CD4-positive, alpha-beta memory T cell (primary cell): Measurements from ENCODE around the gene BNIP2. TPM values are rescaled to one million over a fixed set of nuclear protein-coding genes. Genes with fewer than 3 reads are reported as not detected.

ENCODE experiments used
- CTCF ChIA-PET: fragments of 350-600 bp; sonication (Branson Sonifier 250); formaldehyde crosslinking; loops from one replicate; lab custom pipeline; 2021; ENCODE audit warnings: inconsistent platforms; ENCODE audit not compliant: partially characterized antibody; lab: Charles Lee
- POLR2A ChIA-PET: fragments of 350-600 bp; sonication (Branson Sonifier 250); formaldehyde crosslinking; loops from one replicate; lab custom pipeline; 2021; ENCODE audit not compliant: partially characterized antibody; lab: Charles Lee
- DNase-seq, 5 donors: peaks; one replicate each; pipeline versions ENCODE4 v3.0.0 to v3.0.0-alpha.2; 2020 to 2022; ENCODE audit warnings: mixed read lengths in 1 of 5
- H3K27ac ChIP-seq: one replicate; pipeline ENCODE4 v1.7.0; 2013; ENCODE audit warnings: low read depth, low read length
- H3K27me3 ChIP-seq: 2 replicates; pipeline ENCODE4 v1.7.0; 2013; ENCODE audit warnings: mild to moderate bottlenecking, low read length, moderate library complexity; ENCODE audit not compliant: insufficient read depth
- H3K36me3 ChIP-seq: 2 replicates; pipeline ENCODE4 v1.7.0; 2013; ENCODE audit warnings: mild to moderate bottlenecking, low read length, moderate library complexity; ENCODE audit not compliant: insufficient read depth
- H3K4me1 ChIP-seq: 2 replicates; pipeline ENCODE4 v1.7.0; 2013; ENCODE audit warnings: mild to moderate bottlenecking, low read length, moderate library complexity; ENCODE audit not compliant: insufficient read depth
- H3K4me3 ChIP-seq, 2 donors: one replicate each; pipeline ENCODE4 v1.7.0; 2013; ENCODE audit warnings: low read length in 2 of 2, mild to moderate bottlenecking in 1 of 2
- H3K9me3 ChIP-seq, 2 donors: one replicate each; pipeline ENCODE4 v1.7.0; 2013; ENCODE audit warnings: low read length in 2 of 2, control low read depth in 1 of 2; ENCODE audit not compliant: control insufficient read depth in 1 of 2
- H3K27ac Mint-ChIP-seq, 7 donors: one replicate each; pipeline ENCODE4 v1.8.0; 2020 to 2021; ENCODE audit warnings: mixed read lengths in 7 of 7, mild to moderate bottlenecking in 6 of 7, inconsistent platforms in 3 of 7, moderate library complexity in 3 of 7
- H3K27me3 Mint-ChIP-seq, 2 donors: one replicate each; pipeline ENCODE4 v1.8.0; 2020 to 2021; ENCODE audit warnings: mixed read lengths in 2 of 2
- H3K36me3 Mint-ChIP-seq, 2 donors: one replicate each; pipeline ENCODE4 v1.8.0; 2020 to 2021; ENCODE audit warnings: mixed read lengths in 2 of 2, inconsistent platforms in 1 of 2, mild to moderate bottlenecking in 1 of 2
- H3K4me1 Mint-ChIP-seq, 4 donors: one replicate each; pipeline ENCODE4 v1.8.0; 2020 to 2021; ENCODE audit warnings: mixed read lengths in 4 of 4, mild to moderate bottlenecking in 1 of 4
- H3K4me3 Mint-ChIP-seq, 8 donors: one replicate each; pipeline ENCODE4 v1.8.0; 2020 to 2021; ENCODE audit warnings: mixed read lengths in 8 of 8, mild to moderate bottlenecking in 7 of 8, moderate library complexity in 6 of 8, inconsistent platforms in 3 of 8
- H3K9me3 Mint-ChIP-seq, 8 donors: one replicate each; pipeline ENCODE4 v1.8.0; 2020 to 2021; ENCODE audit warnings: mixed read lengths in 8 of 8, mild to moderate bottlenecking in 5 of 8, inconsistent platforms in 3 of 8, moderate library complexity in 1 of 8
- intact Hi-C: fragments of 100-400 bp; cut with micrococcal nuclease; formaldehyde crosslinking; loops from one replicate; pipeline ENCODE4 v1.15.1; 2023
- polyA plus RNA-seq, 2 donors: library from polyadenylated mRNA; unstranded; fragments of 300-500 nt; fragmentation: Illumina TruSeq; gene quantifications; one replicate each; pipeline ENCODE4 v1.2.3, GENCODE V29; 2021
- total RNA-seq, 2 experiments: library from RNA; stranded (reverse); gene quantifications; one replicate each; pipeline ENCODE4 v1.2.3, GENCODE V29; 2021

The BNIP2 gene
- total and polyA plus RNA-seq, 4 experiments from 2014 or later: 86.9 to 138 (median 96.6) TPM

- DNase-seq: peak; percentile 46 to 69 (median 55)
- Histone ChIP-seq H3K27me3 (no peaks in the 10 kb centered on the region), H3K4me1 (peaks cover 52% of the 10 kb centered on the region), H3K27ac (peak overlapping the region; percentile 100), H3K4me3 (peak overlapping the region; percentile 61 to 100), H3K36me3 (peaks cover 7% of the 10 kb centered on the region), H3K9me3 (no peaks in the 10 kb centered on the region)
- Mint-ChIP-seq H3K9me3 (no peaks in the 10 kb centered on the region), H3K36me3 (peaks cover 13 to 28% of the 10 kb centered on the region in 2 donors), H3K27me3 (no peaks in the 10 kb centered on the region), H3K4me1 (peaks cover 32 to 64% (median 43%) of the 10 kb centered on the region in 4 donors), H3K27ac (peak overlapping the region; percentile 89 to 99 (median 99)), H3K4me3 (peak overlapping the region; percentile 88 to 99 (median 94))
- intact Hi-C loops: loop anchor here (2.0 to 10.0 kb wide), 6 partner anchors 64 to 940 kb away; partner anchors contain the start of genes ADAM10, ICE2 and RNF111
- POLR2A ChIA-PET: interaction anchor here (0.6 to 4.9 kb wide), 9 partner anchors 8 to 918 kb away, joined by 3 to 62 read pairs (median 4); partner anchors contain the start of genes ANXA2 and GTF2A2
- CTCF ChIA-PET: interaction anchor here (0.9 kb wide), 1 partner anchor 638 kb away, joined by 3 read pairs; no protein-coding TSS in a partner anchor
These were observed 718 bp downstream of the BNIP2 start for GRCh38 chr15:59688423-59688781.

DNA sequence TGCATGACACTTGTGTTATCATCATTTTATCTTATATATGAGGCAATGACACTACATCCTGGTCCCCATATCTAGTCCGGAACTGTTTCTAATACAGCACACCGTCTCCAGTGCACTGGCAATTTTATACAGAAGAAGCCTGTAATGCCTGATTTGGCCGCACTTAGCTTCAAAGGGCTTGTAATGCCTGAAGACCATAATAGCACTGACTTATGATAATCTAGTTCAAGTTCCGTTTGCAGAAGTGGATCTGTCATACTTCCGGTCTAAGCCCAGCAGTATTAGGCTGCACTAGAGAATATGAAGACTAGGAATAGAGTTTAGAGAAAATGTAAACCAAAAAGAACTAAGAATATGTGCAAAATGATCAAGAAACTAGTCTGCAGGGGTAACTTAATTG, 1.3 kb downstream of the BNIP2 start:
- Mint-ChIP-seq H3K27me3 (no peaks in the 10 kb centered on the region), H3K4me1 (peaks cover 37 to 70% (median 48%) of the 10 kb centered on the region in 4 donors), H3K9me3 (no peaks in the 10 kb centered on the region), H3K36me3 (peaks cover 19 to 33% of the 10 kb centered on the region in 2 donors), H3K27ac (peak overlapping the region; percentile 89 to 99 (median 99)), H3K4me3 (peak overlapping the region; percentile 88 to 99 (median 94))
- POLR2A ChIA-PET: interaction anchor here (0.6 to 4.9 kb wide), 7 partner anchors 8 to 917 kb away, joined by 3 to 62 read pairs (median 4); partner anchors contain the start of genes ANXA2 and GTF2A2
- H3K4me3 ChIP-seq: peak overlapping the region; percentile 61 to 100
- H3K27ac ChIP-seq: peak overlapping the region; percentile 100
- DNase-seq: peak; percentile 17 to 84 (median 30)
- no peaks in the 10 kb centered on the region for H3K27me3 ChIP-seq
- CTCF ChIA-PET: interaction anchor here (0.9 kb wide), 1 partner anchor 639 kb away, joined by 3 read pairs; no protein-coding TSS in a partner anchor
- H3K9me3 ChIP-seq: no peaks in the 10 kb centered on the region
- intact Hi-C loops: loop anchor here (2.0 to 10.0 kb wide), 6 partner anchors 65 to 939 kb away; partner anchors contain the start of genes ADAM10, ICE2 and RNF111
- peaks cover 7% of the 10 kb centered on the region for H3K36me3 ChIP-seq
- peaks cover 56% of the 10 kb centered on the region for H3K4me1 ChIP-seq

- H3K36me3 Mint-ChIP-seq: peaks cover 24 to 43% of the 10 kb centered on the region in 2 donors
These were observed 2.7 kb downstream of the BNIP2 start for GRCh38 chr15:59686389-59686788.

GRCh38 chr15:59685737-59686297, 3.3 kb downstream of the BNIP2 start:
- ChIA-PET CTCF (interaction anchor here (0.8 kb wide), 1 partner anchor 37 kb away, joined by 3 read pairs; no protein-coding TSS in a partner anchor), POLR2A (interaction anchor here (0.7 to 1.1 kb wide), 2 partner anchors 10 to 712 kb away, joined by 3 to 4 read pairs; partner anchors contain the start of gene ANXA2)
- H3K27ac Mint-ChIP-seq: peak overlapping the region; percentile 13 to 89 (median 48)
- H3K27me3 Mint-ChIP-seq: no peaks in the 10 kb centered on the region
- Histone ChIP-seq H3K27ac (no peak overlapping the region), H3K9me3 (no peaks in the 10 kb centered on the region), H3K36me3 (peaks cover 12% of the 10 kb centered on the region), H3K4me3 (no peak overlapping the region), H3K4me1 (peaks cover 57% of the 10 kb centered on the region), H3K27me3 (no peaks in the 10 kb centered on the region)
- DNase-seq: no peak
- H3K9me3 Mint-ChIP-seq: no peaks in the 10 kb centered on the region
- H3K36me3 Mint-ChIP-seq: peaks cover 27 to 46% of the 10 kb centered on the region in 2 donors
- H3K4me1 Mint-ChIP-seq: peaks cover 34 to 67% (median 46%) of the 10 kb centered on the region in 4 donors
- intact Hi-C loops: loop anchor here (5.0 to 10.0 kb wide), 3 partner anchors 116 to 701 kb away; partner anchors contain the start of gene RNF111
- H3K4me3 Mint-ChIP-seq: peak overlapping the region; percentile 7 to 76 (median 49)

More at GRCh38 chr15:59686389-59686788, 2.7 kb downstream of the BNIP2 start:
- peak overlapping the region in 5 of 7 donors; percentile 22 to 89 (median 36) for H3K27ac Mint-ChIP-seq
- no peaks in the 10 kb centered on the region for H3K9me3 Mint-ChIP-seq
- CTCF ChIA-PET: interaction anchor here (0.8 kb wide), 1 partner anchor 38 kb away, joined by 3 read pairs; no protein-coding TSS in a partner anchor
- H3K4me3 ChIP-seq: no peak overlapping the region
- POLR2A ChIA-PET: no interaction called here
- H3K9me3 ChIP-seq: no peaks in the 10 kb centered on the region
- intact Hi-C loops: loop anchor here (5.0 to 10.0 kb wide), 3 partner anchors 116 to 702 kb away; partner anchors contain the start of gene RNF111
- H3K27me3 ChIP-seq: no peaks in the 10 kb centered on the region
- H3K27ac ChIP-seq: no peak overlapping the region
- no peak for DNase-seq
- H3K36me3 ChIP-seq: peaks cover 7% of the 10 kb centered on the region
- H3K27me3 Mint-ChIP-seq: no peaks in the 10 kb centered on the region
- peak overlapping the region; percentile 31 to 76 (median 46) for H3K4me3 Mint-ChIP-seq
- H3K4me1 Mint-ChIP-seq: peaks cover 38 to 71% (median 50%) of the 10 kb centered on the region in 4 donors
- peaks cover 57% of the 10 kb centered on the region for H3K4me1 ChIP-seq

- H3K9me3 ChIP-seq: no peaks in the 10 kb centered on the region
- no peaks in the 10 kb centered on the region for H3K27me3 ChIP-seq
- H3K4me3 ChIP-seq: no peak overlapping the region
- no peak overlapping the region for H3K27ac Mint-ChIP-seq
- H3K4me3 Mint-ChIP-seq: no peak overlapping the region
- peaks cover 18 to 34% (median 28%) of the 10 kb centered on the region in 4 donors for H3K4me1 Mint-ChIP-seq
- no peak for DNase-seq
- no peaks in the 10 kb centered on the region for H3K27me3 Mint-ChIP-seq
- ChIA-PET POLR2A (interaction anchor here (0.6 to 2.0 kb wide), 3 partner anchors 8 to 542 kb away, joined by 4 to 6 read pairs (median 5); partner anchors contain the start of gene BNIP2), CTCF (interaction anchor here (0.6 to 1.5 kb wide), 2 partner anchors 11 to 37 kb away, joined by 3 to 5 read pairs; no protein-coding TSS in a partner anchor)
- peaks cover 58% of the 10 kb centered on the region for H3K36me3 ChIP-seq
- intact Hi-C loops: loop anchor here (10.0 kb wide), 1 partner anchor 696 kb away; the partner anchor contains the start of gene RNF111
- no peak overlapping the region for H3K27ac ChIP-seq
- peaks cover 46 to 68% of the 10 kb centered on the region in 2 donors for H3K36me3 Mint-ChIP-seq
- no peaks in the 10 kb centered on the region for H3K9me3 Mint-ChIP-seq
- H3K4me1 ChIP-seq: peaks cover 30% of the 10 kb centered on the region
These were observed 8.2 kb downstream of the BNIP2 start for GRCh38 chr15:59680870-59681269.

DNA sequence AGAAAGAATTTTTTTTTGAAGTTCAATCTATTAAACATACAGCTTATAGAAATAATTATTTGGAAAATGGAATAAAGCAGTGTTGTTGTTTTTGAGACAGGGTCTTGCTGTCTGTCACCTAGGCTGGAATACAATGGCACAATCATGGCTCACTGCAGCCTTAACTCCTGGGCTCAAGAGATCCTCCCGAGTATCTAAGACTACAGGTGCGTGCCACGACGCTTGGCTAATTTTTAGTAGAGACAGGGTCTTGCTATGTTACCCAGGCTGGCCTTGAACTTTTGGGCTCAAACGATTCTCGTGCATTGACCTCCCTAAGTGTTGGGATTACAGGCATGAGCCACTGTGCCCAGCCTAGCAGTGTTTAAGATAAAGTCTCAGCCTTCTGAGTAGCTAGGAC, 8.8 kb downstream of the BNIP2 start:
- H3K36me3 ChIP-seq: peaks cover 63% of the 10 kb centered on the region
- H3K27me3 ChIP-seq: no peaks in the 10 kb centered on the region
- Mint-ChIP-seq H3K27me3 (no peaks in the 10 kb centered on the region), H3K4me3 (no peak overlapping the region), H3K27ac (no peak overlapping the region), H3K4me1 (peaks cover 13 to 29% (median 23%) of the 10 kb centered on the region in 4 donors), H3K36me3 (peaks cover 46 to 69% of the 10 kb centered on the region in 2 donors), H3K9me3 (no peaks in the 10 kb centered on the region)
- CTCF ChIA-PET: interaction anchor here (1.5 kb wide), 1 partner anchor 11 kb away, joined by 5 read pairs; no protein-coding TSS in a partner anchor
- peaks cover 24% of the 10 kb centered on the region for H3K4me1 ChIP-seq
- POLR2A ChIA-PET: interaction anchor here (1.5 to 2.0 kb wide), 2 partner anchors 8 to 10 kb away, joined by 5 to 6 read pairs; partner anchors contain the start of gene BNIP2
- no peak overlapping the region for H3K4me3 ChIP-seq
- H3K27ac ChIP-seq: no peak overlapping the region
- no peaks in the 10 kb centered on the region for H3K9me3 ChIP-seq
- intact Hi-C loops: loop anchor here (10.0 kb wide), 1 partner anchor 696 kb away; the partner anchor contains the start of gene RNF111
- DNase-seq: no peak
